Epithelial cell of esophagus (primary cell): ENCODE measurements around the gene DYNC2H1.

ENCODE experiments used
- DNase-seq: peaks from one replicate; pipeline ENCODE4 v3.0.0; 2010; ENCODE audit warnings: low read depth
- H3K4me3 ChIP-seq: 2 replicates; pipeline ENCODE4 v1.5.1; 2011; ENCODE audit warnings: mild to moderate bottlenecking, low read length, control low read depth
- TF ChIP-seq, protein P1 (sequence below): IDR thresholded peaks from 2 replicates; pipeline ENCODE4 v1.5.1; 2011; ENCODE audit warnings: low read depth, mild to moderate bottlenecking, low read length, control low read depth, inconsistent platforms; ENCODE audit not compliant: insufficient read depth; ENCODE audit errors: missing control alignments

The DYNC2H1 gene

DNA sequence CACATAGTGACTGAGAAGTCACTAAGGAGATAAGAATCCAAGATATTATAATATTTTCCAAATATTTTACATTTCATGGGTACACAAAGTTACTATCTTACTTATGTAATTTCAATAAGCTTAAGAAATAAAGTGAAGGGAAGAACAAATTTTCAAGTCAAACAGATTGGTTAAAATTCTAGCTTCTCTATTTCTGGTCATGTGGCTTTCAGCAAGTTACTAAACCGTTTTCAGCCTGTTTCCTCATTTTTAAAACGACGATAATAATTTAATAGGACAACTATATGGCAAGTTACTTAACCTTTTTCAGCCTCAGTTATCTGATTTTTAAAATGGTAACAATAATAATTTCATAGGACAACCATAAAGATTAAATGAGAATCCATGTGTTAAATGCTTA lies 32.9 kb upstream of the DYNC2H1 start:
- DNase-seq, result no peak
- H3K4me3 ChIP-seq, result no peak overlapping the region
- TF ChIP-seq, protein P1, sequence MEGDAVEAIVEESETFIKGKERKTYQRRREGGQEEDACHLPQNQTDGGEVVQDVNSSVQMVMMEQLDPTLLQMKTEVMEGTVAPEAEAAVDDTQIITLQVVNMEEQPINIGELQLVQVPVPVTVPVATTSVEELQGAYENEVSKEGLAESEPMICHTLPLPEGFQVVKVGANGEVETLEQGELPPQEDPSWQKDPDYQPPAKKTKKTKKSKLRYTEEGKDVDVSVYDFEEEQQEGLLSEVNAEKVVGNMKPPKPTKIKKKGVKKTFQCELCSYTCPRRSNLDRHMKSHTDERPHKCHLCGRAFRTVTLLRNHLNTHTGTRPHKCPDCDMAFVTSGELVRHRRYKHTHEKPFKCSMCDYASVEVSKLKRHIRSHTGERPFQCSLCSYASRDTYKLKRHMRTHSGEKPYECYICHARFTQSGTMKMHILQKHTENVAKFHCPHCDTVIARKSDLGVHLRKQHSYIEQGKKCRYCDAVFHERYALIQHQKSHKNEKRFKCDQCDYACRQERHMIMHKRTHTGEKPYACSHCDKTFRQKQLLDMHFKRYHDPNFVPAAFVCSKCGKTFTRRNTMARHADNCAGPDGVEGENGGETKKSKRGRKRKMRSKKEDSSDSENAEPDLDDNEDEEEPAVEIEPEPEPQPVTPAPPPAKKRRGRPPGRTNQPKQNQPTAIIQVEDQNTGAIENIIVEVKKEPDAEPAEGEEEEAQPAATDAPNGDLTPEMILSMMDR, result no peak

DNA sequence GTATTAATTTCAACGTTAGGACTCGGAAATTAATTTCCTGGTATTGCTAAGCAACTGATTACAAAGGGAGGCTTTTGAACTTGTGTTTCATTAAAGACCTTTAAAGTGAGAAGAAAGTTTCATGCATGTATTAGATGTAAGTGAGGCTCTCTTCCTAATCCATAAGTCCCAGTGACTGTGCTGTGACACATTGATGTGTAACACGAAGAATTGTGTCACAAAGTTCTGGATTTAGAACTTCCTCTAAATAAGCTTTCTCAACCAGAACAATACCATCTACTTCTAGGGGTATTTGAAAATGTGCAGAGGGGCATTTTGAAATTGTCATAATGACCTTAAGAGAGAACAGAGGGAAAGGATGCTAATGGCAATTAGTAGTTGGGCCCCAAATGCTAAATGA lies 31.7 kb upstream of the DYNC2H1 start:
- no peak overlapping the region for H3K4me3 ChIP-seq
- DNase-seq, result no peak
- TF ChIP-seq, protein P1, result no peak

DNA sequence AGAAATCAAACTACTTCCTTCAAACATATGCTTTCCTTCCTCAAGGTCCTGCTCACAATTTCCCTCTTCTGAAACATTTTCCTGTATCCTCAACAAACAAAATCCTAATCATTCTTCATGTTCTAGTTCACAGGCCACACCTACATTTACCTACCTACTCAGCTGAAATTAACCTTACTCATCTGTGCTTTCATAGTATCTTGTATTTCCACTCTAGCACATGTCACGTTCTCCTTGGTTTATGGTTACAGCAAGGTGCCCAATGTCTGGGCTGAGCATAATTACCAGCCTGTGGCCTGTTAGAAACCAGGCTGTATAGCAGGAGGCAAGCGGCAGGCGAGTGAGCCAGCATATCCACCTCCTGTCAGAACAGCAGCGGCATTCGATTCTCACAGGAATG lies 30.5 kb upstream of the DYNC2H1 start:
- DNase-seq, result peak; percentile 65
- no peak overlapping the region for H3K4me3 ChIP-seq
- TF ChIP-seq, protein P1, result no peak

DNA sequence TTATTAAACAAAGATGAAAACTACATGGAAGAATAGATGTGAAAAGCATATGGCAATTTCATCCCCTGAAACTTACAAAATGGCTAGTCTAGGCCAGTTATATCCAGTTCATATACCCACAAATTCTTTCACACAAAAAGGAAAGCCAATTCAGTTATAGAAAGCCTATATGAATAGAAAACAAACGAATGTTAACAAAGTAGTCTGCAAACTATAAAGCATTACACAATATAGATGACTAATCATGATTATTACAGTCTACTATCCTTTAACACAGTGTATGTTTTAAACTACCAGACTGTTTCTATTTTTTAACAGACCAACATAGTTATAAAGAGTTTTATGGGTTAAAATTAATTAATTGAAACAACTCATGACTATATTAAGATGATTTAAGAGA lies 29.4 kb upstream of the DYNC2H1 start:
- TF ChIP-seq, protein P1, result no peak
- peak; percentile 36 for DNase-seq

DNA sequence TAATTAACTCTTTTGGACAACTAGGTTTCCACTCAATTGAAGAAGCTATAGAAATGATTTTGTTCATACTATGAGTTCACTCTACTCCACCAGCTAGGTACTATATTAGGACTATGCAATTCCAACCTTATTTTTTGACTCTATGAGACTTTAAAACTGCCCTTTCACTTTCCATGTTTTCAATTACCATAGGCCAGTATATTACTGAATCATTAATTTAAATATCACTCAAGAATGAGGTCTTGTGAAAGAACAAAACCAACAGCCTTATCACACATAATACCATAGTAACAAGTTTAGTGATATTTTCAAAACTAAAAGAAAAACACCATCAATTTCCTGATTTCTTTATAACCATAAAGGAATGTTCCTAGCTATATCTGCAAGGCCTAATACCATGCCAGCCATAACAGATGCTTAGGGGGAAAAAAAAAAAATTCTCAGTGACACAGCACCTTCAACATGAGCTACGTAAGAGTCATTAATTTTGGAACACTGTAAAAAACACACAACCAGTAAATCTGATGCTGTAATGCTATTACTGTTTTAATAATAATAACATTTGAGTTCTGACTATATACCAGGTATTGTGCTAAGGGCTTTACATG lies 23.4 kb upstream of the DYNC2H1 start:
- DNase-seq, result no peak
- no peak overlapping the region for H3K4me3 ChIP-seq
- TF ChIP-seq, protein P1, result no peak

More for the DNA sequence above, 29.4 kb upstream of the DYNC2H1 start:
- H3K4me3 ChIP-seq, result no peak overlapping the region

DNA sequence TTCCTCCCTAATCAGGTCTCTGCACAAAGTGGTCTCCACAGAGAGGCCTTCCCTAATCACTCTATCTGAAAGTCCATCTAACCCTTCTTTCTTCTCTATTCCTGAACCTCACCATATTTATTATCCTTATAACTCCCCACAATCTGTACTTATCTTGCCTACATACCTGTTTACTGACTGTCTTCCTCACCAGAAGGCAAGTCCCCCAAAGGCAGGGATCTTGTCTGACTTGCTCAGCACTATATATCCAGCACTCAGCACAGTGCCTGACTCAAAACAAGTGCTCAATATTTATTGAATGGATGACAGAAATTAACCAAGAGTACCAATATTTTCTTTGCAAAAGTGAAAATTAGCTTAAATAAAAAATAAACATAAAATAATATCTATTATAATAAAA lies 22.8 kb upstream of the DYNC2H1 start:
- no peak overlapping the region for H3K4me3 ChIP-seq
- TF ChIP-seq, protein P1, result no peak
- peak; percentile 37 for DNase-seq
